GM21786 (cell line): ENCODE results near the gene MST1.

Experiments
- ATAC-seq: cut with Tn5 transposase; IDR thresholded peaks from one replicate; pipeline ENCODE4 v1.9.1; 2021; ENCODE audit not compliant: unreplicated experiment

Gene MST1

GRCh38 chr3:49689046-49689907 lies at the start of gene MST1, which contains the start of gene RNF123:
TSS of gene MST1 (minus strand) at chr3:49689474. CDS start at chr3:49688691, 783 bp downstream.
TSS of gene RNF123 (plus strand) at chr3:49689557. CDS start at chr3:49691166, 1,609 bp downstream.
- peak; percentile 68 for ATAC-seq

DNA sequence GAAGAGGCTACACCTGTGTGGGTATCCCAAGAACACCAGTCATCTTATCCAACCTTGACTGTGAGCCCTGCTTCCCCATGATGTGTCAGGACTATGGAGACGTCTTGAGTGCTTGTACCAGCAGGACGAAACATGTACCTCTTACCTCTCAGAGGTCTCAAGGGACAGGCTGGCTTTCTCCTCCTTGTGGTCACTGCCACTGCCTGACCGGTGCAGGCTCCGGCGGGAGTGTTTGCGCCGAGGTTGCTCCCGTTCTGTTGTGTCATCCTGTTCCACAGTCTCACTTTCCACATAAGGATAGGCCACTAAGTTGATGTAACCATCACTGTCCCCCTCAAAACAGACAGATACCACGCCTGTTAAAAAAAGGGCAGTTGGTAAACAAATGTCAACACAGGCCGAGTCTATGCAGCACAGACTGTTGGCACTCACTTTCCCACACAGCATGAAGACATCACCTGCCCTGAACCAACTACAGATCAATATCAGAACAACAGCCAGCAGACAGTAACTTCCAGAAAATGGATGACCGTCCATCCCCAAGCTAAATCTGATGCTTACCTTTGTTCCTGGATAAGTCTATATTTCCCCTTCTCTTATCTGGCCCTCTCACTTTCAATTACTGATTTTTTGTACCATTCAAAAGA lies 48.9 kb upstream of the MST1 start:
- ATAC-seq: no peak

DNA sequence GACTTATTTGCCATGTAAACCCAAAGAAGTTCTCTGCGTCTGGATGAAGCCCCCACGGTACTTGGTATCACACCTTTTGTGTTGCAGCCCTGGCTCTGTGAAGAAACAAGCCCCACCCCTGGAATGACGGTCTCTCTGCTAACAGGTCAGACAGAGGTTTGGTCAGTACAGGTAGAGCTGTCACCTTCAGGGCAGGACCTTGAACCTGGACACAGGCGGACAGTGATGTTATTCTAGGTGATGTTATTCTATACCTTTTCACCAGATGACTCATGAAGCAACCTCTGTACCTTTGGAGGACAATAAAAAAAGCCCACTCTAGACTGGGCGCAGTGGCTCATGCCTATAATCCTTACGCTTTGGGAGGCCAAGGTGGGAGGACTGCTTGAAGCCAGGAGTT lies 45.5 kb upstream of the MST1 start:
- no peak for ATAC-seq

DNA sequence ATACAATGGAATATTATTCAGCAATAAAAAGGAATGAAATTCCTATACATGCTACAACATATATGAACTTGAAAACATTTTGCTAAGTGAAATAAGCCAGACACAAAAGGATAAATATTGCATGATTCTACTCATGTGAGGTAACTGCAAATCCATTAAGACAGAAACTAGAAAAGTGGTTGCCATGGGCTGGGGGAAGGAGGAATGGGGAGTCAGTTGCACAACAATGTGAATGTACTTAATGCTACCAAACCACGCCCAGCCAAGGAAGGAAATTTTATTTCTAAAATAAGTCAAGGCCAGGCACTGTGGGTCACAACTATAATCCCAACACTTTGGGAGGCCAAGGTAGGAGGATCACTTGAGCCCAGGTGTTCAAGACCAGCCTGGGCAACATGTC lies 44.3 kb upstream of the MST1 start:
- ATAC-seq: no peak

DNA sequence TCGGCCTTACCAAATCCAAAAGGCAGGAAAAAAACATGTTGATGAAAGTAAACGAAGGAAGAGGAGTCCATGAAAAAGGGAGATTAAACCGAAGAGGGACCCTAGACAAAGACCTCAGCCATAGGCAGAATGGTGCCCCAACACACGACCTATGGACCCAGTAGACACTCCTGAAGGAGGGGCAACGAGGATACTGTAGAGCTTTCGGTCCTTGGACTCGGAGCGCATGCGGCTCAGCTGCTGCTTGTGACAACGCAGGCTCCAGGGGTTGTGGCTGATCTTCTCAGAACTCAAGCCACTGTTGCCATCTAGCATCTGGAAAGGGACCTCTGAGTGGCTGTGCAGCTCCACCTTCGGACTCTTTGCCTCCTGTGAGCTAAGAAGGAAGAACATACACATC lies 43.3 kb upstream of the MST1 start:
- ATAC-seq: no peak

DNA sequence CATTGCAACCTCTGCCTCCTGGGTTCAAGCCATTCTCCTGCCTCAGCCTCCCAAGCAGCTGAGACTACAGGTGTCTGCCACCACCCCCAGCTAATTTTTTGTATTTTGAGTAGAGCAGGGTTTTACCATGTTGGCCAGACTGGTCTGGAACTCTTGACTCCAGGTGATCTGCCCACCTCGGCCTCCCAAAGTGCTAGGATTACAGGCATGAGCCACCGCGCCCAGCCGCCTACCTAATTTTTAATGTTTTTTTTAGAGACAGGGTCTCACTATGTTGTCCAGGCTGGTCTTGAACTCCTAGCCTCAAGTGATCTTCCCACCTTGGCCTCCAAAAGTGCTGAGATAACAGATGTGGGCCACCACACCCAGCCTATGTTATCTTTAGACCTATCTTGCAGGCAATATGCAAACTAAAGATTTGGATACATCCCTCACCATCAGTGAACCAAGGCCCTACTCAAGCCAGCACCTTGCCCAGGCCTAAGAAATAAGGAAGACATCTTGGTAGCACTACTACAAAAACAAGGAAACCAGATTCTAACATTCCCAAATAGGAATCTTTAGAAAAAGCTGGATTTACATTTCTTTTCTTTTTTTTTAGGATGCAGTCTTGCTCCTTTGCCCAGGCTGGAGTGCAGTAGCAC lies 40.8 kb upstream of the MST1 start:
- ATAC-seq: no peak

GRCh38 chr3:49727924-49728361 lies 38.7 kb upstream of the MST1 start:
- no peak for ATAC-seq

DNA sequence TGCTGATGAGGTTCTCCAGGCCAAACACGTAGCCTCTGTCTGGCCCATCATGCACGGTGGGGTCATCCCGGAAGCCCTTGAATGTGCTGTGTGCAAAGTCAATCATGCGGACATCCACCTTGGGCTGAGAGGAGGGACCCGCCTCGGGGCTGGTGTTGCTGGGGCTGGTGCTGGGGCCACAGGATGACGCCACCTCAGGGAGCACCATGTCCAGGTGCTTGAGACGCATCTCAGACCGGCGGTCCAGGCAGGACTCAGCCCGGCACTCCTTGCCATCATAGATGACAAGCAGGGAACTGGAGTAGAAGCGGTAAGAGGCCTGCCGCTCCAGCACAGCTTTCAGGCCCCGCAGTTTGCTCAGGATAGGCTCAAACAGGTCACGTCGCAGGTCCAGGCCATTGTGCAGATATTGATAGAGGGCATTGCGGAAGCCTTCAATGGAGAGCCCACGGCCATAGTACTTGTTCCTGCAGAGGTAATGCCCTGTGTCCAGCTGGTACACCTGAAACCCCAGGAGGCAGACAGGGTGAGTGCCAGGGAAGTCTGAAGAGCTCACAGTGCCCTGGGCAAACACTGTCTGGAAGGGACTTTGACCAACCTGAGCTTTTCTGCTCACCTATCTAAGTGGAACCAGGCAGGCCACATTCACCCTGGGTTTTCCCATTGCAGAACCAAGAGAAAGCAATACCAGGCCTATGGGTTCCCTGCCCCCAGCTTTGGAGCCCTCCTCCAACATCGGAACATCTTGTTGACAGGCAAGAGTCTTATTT lies 38.1 kb upstream of the MST1 start:
- no peak for ATAC-seq

DNA sequence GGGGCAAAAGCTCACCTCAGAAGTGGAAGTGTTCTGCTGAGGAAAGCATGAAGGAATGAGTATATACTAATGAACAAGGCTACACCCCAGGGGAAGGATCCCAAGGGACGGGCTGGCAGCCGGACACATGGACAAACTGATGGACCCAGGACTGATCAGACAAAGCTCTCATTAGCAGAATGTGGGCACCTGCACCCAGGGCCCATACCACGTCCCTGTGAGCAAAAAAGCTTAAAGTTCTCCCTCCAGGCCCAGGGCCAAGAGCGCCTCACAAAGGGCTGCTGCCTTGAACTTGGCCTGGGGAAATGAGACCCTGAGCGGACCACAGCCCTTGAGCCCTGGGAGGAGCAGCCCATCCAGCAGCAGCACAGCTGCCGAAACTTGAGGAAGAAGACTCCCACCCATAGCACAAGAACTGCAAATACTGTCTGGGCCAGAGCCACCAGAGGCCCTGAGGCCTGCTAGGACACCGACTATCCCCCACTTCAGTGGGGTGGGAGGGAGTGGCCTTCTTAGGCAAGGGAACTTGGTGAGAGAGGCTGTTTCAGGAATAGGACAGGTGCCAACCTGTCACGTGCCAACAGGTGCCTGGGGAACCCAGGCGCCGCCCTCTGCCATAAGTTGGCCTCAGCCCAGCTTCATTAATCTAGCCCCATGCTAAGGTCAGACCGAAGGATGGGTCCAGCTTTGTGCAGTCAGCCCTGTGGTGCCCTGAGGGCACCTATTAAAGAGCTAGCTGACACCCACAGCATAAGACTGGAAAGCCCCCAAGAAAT lies 36.8 kb upstream of the MST1 start:
- ATAC-seq: no peak

GRCh38 chr3:49724586-49724985 lies 35.3 kb upstream of the MST1 start:
- ATAC-seq: no peak

DNA sequence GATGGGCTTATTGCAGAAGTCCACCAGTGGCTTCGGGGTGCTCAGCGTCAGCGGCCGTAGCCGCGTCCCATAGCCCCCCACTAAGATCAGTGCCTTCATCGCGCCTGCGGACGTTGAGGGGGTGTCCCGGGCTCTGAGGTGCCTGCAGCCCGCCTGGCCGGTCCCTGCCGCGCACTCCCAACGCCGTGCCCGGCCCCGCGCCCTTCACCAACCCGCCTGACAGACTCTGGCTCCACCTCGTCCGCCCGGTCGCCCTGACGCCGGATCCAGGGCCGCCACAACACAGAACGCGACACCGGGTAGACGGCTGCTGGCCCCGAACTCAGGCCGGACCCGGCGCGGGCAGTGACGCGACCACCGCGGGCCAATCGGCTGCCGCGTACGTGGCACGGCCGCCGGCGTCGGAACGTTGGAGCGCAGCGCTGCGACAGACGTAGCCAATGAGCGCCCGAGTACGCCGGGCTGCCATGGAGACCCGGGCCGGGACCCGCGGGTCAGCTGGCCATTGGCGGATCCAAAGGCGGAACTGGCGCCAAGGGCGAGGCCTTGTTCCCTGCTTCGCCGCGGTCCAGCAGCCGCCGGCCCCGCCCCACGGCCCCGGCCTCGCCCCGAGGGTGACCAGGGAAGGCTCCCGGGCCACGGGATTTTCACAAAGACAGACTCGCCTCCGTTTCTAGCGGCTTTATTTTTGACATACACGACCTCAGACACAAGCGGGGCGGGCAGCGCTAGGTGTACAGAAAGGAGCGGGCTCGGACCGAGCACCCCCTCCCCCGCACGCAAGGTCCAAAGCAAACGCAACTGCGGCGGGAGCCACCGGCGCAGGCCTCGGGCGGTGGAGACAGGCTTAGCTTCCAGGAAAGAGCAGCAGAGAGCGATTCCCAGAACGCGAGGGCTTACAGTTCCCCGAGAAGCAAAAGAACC lies 34.6 kb upstream of the MST1 start, which contains the start of gene GMPPB:
Gene GMPPB, minus strand, starts transcription at position 324 of the 924 bp plus-strand sequence. Its CDS starts 225 bp downstream, at position 99.
- peak; percentile 72 for ATAC-seq

DNA sequence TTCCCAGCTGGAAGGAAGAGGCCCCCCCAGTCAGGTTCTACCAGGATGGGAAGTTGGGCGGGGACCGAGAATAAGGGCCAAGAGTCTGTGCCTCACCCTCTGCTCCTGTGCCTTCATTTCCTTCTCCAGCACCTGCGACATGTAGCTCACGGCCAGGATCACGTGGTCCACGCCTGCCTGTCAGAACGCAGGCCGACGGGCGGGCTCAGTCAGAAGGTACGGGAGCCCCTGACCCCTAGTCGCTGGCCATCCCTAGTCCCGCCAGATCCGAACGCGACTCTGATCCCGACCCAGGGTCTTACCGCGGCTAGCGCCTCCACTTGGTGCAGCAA lies 34.0 kb upstream of the MST1 start:
- no peak for ATAC-seq

DNA sequence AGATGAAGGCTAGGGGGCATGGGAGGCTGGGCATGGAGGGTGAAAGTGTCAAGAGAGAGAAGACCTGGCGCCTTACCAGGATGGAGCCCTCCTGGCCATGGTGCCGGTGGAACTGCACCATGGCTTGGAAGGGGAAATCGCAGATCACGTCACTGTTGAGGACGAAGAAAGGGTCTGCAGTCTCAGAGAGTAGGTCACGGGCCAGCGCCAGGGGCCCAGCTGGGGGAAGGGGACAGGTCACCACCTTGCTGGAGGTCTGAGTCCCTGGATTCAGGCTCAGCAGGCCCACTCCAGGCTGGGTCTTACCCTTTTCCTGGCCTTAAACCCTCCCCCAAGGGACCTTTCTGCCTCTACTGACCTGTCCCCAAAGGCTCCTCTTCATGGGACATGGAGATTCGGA lies 33.6 kb upstream of the MST1 start:
- no peak for ATAC-seq

DNA sequence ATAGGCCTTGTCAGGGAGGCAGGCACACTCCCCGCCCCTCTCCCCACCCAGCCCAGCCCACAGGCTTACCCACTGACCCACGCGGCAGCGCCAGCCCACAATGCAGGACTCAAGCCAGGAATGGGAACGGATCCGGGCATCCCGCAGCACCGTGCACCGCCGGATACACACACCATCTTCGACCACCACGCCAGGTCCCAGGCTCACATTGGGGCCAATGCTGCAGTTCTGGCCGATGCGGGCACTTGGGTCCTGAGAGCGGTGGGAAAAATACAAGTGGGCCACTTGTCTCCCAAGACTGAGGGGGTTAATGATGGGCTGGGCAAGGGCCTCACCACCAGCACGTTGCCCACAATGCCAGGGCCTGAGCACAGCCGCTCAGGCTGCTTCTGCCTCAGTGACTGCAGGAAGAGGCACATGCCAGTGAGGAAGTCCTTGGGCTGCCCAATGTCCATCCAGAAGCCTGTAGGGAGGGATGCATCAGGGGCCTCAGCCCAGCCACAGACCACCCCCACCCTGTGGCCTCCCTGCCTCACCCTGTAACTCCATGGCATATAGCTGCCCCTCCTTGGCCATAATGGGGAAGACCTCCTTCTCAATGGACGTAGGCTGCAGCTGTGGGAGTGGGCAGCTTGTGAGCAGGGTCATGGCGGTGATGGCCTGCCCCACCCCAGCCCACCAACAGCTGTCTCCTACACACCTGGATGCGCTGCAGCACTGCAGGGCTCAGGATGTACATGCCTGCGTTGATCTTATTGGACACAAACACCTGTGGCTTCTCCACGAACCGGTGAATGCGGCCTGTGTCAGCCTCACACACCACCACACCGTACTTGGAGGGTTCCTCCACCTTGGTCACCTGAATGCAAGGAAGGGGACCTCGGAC lies 32.9 kb upstream of the MST1 start:
- ATAC-seq: no peak

DNA sequence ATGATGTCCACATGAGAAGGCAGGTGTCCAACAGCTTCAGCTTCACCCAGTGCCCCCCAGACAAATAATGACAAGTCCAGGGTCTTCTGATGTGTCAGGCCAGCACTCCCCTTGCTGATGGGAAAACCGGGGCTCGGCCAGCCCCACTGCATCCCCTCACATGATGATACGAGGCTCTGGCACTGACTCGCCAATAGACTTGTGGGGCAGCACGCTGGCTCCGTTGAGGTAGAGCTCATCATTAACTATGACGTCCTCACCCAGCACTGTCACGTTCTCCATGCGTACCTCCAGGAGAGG lies 32.3 kb upstream of the MST1 start:
- ATAC-seq: no peak

DNA sequence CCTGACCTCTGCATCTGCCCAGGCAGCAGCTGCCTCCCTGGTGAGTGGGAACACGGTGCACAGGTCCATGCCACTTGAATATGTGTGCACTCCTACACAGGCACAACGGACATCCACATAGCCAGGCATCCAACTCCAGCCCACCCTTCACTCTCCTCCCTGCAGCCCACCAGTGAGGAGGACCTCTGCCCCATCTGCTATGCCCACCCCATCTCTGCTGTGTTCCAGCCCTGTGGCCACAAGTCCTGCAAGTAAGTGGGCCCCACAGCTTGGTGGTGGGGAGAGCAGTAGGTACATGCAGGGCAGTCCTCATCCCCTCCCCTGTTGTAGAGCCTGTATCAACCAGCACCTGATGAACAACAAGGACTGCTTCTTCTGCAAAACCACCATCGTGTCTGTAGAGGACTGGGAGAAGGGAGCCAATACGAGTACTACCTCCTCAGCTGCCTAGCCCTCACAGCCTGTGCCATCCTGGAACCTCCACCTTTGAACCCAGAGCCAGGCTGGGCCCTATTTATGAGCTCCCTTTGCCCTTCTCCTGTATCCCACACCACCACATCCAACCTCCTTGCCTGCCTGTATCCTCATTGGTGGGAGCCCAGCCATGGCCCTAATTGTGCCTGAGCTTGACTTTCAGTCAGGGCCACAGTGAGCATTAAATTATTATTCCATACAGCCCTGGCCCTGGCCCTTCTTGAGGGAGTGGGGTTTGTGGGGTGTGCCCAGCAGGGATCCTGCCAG lies 31.8 kb upstream of the MST1 start:
- no peak for ATAC-seq

- ATAC-seq: peak; percentile 53
Measured at GRCh38 chr3:49719214-49719884, 30.1 kb upstream of the MST1 start, which contains the start of gene AMIGO3. TSS of gene AMIGO3 (minus strand) at chr3:49719684. CDS start at chr3:49719465, 219 bp downstream.
